T-helper 1 cell (primary cell): ENCODE measurements around the gene PIGQ.
A peak's percentile ranks its signal among the peaks of the same experiment; 100 is the strongest.
"Not testable (repeated sequence)": the region's sequence is repeated elsewhere in the genome, so short reads cannot be mapped to it uniquely, and the experiment has no call there.

Experiments
- DNase-seq, 5 donors: peaks; one replicate each; pipeline ENCODE4 v3.0.0-alpha.2; 2012 to 2020

PIGQ gene

GRCh38 chr16:586645-587590 lies 17.1 kb downstream of the PIGQ start:
- DNase-seq, result no peak

GRCh38 chr16:588639-588888 lies 18.8 kb downstream of the PIGQ start:
- DNase-seq, result peak; percentile 31 to 69 (median 60)

- DNase-seq, result peak; percentile 97 to 98 (median 97)
Measured at GRCh38 chr16:588889-589657, 19.3 kb downstream of the PIGQ start.

- peak; percentile 98 to 99 (median 99) for DNase-seq
Measured at GRCh38 chr16:589658-590187, 20.0 kb downstream of the PIGQ start, which contains the start of gene RAB40C. RAB40C (plus strand) TSS chr16:590066; CDS start chr16:590292, 226 bp downstream.

GRCh38 chr16:590188-590814 lies 20.5 kb downstream of the PIGQ start:
- DNase-seq, result no peak

- no peak for DNase-seq
Measured at GRCh38 chr16:590815-591200, 21.0 kb downstream of the PIGQ start.

- no peak for DNase-seq
Measured at GRCh38 chr16:591231-591630, 21.5 kb downstream of the PIGQ start.

DNA sequence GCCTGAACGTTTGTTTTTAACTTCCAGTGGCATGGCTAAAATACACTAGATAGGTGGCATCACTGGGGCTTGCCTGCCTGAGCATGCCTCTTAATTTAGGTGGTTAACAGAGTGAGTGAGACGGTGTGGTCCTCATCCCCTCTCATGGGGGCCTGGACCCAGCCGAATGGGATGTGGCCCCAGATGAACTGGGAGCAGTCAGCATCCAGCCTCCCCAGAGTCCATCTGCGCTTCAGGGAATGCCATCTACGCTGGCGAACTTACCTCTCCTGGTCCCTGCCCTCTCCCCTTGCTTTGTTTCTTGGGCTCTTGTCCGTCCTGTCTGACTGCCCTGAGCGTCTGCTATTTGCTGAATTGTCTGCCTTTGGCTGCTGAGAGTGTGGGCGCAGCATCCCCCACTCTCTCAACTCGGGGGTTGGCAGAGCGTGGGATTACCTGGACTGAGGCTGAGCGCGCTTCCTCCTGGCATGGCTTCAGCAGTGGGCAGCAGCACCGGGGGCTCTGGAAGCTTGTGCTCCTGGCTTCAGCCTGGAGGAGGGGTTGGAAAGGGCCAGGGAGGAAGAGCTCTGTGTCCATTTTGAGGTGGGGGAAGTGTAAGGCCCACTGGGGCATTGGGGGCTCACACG lies 22.2 kb downstream of the PIGQ start:
- DNase-seq, result no peak

- no peak for DNase-seq
Measured at GRCh38 chr16:592518-593306, 22.9 kb downstream of the PIGQ start.

GRCh38 chr16:593406-593805 lies 23.6 kb downstream of the PIGQ start:
- DNase-seq, result no peak

GRCh38 chr16:593807-594206 lies 24.0 kb downstream of the PIGQ start:
- no peak for DNase-seq

DNA sequence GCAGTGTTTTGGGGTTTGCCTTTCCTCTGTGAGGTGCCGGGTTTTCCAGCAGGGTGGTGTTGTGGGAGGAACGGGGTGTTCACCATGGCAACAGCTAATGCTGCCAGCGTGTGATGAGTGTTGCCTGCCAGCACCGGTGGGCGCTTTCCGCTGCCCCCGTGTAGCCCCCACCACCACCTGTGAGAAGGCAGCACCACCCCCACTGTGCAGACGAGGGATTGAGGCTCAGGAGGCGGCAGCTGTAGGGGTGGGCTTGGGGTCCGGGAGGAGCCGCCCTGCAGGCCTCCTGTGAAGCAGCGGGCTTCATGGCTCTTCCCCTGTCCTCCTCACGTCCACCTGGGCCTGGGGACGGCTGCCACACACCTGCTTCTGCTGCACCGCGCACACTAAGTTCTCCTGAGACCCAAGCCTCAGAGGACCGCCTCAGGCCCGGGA lies 25.3 kb downstream of the PIGQ start:
- no peak for DNase-seq

DNA sequence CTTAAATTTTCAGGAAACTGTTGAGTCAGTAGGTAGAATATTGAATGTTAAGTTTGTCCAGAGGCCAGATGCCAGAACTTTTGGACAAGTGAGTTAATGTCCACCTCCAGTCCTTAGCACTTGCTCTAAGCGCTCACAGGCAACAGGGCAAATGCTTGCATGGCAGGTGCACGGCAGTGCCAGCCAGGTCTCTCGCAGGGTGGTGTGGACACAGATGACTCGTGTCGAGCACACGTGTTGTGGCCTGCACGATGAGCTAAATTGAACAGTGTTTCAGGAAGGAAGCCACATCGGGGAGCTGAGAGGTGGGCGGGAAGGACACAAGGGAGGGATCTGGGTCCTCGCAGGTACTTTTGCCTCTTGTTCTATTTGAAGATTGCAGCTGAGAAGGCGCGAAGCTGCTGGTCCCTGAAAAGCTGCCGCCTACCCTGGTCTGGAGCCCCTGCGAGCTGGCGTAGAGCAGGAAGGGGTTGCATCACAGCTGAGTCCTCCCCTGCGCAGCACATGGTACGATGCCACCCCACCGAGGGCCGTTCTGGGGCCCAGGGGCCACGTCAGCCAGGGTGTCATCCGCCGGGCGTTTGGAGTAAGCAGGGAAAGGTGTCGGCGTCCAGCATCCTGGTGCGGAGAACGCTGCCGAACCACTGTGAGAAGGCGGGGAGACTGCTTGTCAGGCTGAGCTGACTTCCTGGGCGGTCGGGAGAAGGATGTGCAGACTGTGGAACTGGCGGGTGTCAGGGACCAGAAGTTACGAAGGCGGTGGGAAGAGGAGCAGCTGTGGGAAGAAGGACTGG lies 26.4 kb downstream of the PIGQ start:
- DNase-seq, result no peak

- no peak for DNase-seq
Measured at GRCh38 chr16:596736-597060, 26.9 kb downstream of the PIGQ start.

DNA sequence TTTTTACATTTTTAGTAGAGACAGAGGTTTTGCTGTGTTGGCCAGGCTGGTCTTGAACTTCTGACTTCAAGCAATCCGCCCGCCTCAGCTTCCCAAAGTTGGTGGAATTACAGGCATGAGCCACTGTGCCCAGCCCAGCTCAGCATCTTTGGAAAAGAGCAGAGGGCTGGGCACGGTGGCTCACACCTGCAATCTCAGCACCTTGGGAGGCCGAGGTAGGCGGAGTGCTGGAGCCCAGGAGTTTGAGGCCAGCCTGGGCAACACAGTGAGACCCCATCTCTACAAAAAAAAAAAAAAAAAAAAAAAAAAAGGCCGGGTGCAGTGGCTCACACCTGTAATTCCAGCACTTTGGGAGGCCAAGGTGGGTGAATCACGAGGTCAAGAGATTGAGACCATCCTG lies 27.9 kb downstream of the PIGQ start:
- DNase-seq, result not testable (repeated sequence)

DNA sequence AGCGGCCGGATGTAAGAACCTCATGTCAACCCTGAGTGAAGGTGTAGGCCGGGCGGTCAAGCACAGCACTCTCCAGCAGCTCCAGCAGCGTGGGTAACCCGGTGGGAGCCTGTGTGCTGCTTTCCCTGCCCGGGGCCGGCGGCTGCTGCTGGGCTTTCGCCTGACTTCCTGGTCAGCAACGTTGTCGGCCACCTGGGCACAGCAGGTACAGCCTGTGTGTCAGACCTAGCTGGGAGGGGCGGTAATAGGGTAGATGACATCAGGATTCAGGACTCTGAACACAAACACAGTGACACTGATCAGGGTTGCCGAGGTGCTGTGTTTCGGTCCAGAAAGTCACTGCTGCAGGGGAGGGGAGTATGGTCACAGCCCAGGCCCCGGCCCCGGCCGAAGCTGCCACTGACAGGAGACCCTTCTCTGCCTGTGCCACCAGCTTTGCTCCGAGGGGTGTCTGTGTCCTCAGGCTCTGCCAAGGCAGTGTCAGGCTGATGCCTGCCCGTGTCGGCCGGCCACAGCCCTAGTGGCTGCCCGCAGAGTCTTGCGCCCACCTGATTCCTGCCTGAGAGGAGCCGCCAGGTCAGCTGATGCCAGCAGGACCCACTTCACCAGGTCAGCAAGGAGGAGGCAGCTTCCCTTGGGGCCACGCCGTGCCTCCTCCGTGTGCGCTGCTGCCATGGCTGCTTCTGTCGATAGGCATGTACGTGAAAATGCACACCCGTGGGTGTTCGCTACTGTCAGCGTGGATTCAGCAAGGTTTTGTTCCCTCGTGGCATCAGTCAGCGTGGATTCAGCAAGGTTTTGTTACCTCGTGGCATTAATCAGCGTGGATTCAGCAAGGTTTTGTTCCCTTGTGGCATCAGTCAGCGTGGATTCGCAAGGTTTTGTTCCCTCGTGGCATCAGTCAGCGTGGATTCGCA lies 29.3 kb downstream of the PIGQ start:
- no peak for DNase-seq

DNA sequence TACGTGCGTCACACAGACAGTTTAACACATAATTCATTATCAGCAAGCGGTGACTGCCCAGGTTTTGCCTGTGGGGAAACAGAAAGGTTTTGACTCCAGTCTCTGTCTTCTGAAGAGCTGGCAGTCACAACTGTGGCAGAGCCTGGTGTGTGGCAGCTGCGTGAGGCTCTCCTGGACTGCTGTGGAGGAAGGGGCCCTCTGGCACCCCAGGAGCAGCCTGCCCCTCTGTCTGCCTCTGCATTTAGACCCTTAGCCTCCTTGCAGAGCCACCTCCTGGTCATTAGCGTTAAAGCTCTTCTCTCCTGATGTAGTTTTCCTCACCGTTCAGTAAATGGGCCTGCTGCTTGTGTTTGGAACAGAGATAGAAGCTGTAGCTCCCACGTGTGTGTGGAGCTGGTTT lies 31.0 kb downstream of the PIGQ start:
- DNase-seq, result no peak

GRCh38 chr16:603933-604332 lies 34.2 kb downstream of the PIGQ start:
- no peak for DNase-seq

DNA sequence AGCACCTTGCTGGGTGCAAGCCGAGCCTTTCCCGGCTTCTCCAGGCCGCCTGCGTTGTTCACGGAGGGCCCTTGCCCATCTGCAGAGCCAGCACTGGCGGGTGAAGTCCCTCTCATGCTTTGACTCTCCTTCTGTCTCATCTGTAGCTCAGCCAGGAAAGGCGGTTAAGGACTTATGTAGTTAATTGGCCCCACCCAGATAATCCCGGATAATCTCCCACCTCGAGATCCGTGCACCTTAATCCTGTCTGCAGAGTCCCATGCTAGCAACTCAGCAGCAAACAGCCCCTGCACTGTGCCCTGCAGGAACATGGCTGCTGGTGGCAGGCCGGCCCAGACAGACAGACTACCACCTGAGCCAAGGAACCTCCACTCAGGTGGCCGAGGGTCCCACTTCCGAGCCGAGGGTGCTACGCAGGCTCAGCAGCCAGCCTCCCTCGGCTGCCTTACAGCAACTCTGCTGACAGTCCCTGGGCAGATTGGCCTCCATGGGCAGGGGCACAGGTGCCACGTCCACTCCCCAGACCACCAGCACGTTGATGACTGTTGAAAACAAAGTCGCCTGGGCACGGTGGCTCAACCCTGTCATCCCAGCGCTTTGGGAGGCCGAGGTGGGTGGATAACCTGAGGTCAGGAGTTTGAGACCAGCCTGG lies 37.0 kb downstream of the PIGQ start:
- no peak for DNase-seq

GRCh38 chr16:608019-608418 lies 38.3 kb downstream of the PIGQ start:
- no peak for DNase-seq
